ENCODE data around the gene DTX1.

DTX1 gene

DNA sequence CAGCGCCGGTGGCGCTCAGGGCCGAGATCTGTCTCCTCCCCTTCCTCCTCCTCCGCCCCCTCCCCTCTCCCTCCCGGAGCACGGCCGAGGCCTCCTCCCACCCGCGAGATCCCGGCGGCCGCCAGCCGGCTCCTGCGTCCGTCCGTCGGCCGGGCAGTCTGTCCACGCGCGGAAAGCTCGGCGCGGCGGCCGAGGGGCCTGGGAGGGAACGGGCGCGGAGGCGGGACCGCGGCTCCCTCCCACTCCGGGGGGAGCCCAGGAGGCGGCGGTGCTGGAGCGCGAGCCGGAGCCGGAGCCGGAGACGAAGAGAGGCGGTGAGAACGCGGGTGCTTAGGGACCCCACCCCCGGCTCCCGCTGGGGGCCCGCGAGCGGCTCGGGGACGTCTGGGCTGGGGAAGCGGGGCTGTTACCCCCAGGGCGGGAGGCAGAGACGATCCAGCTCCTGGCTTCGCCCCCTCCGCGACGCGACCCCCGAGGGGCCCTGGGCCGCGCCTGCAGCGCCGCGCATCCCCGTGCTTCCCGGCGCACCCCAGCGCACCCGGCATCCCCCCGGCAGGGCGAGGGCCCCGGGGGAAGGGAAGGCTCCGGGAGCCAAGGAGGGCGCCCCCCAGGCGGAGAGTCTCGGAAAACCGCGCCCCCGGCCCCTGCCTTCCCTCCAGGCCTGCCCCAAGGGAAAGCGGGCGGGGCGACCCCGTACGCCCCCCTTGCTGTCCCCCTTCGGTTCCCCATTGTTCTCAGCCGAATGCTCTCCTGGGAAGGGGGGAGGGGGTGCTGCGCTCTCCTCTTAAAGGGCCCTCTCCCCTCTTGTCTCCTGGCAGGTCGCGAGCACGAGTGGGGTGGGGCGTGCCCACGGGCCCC lies at the start of gene DTX1:
Gene DTX1, plus strand, starts transcription at position 100 of the 858 bp plus-strand sequence. CDS start 1,463 bp downstream, outside the sequence.
- no peak for DNase-seq (ENCODE audit: low read depth)

DNA sequence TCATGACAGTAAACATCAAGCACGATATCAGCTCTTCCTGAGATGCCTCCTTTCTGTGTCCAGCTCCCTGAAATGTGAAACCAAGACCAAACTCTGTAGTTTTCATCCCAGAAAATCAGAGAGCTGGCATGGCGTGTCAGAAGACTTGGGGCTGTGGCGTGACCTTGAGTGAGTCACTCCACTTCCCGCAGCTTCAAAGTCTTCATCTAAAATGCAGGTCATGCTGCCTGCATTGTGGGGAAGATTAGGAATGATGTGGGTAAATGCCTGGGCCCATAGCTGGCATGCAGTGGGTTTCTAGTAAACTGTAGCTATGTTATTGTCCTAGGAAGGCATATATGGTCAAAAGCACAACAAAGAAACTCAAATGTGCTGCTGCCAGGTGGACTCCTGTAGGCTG lies 49.4 kb upstream of the DTX1 start:
- DNase-seq (ENCODE audit: low read depth): peak; percentile 92

DNA sequence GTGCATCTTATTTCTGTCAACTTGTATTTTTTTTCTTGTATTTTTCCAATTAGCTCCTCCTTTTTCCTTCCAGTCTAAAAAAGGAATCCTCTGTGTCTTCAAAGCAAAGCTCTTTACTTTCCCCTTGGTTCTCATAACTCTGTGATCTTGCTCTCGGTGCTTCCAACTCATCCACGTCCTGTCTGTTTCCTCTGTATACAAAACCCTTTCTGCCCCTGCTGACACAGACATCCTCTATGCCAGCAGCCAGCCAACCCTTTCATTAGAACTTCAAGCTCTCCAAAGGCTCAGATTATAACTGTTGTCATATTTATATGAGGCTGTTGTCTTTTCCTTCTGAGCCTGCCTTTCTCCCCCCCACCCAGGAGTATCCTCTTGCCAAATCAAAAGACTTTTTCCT lies 45.8 kb upstream of the DTX1 start:
- no peak for DNase-seq (ENCODE audit: low read depth)

DNA sequence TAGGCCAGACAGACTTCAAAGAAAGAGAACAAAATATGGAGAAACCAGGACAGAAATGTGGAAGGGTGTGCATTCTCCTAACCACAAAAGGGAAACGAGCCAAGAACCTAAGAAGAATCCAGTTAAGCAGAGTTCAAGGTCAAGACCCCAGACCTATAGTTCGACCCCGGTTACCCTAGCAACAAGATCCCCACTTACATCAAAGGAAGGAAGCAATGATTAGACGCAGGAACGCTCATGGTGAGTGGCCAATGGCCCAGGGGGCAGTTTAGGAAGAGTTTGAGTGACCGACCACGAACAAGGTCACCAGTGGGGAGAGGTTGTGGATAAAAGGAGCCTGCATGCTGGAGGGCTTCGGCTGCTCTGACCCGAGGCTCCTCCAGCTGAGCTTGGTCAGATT lies 42.0 kb upstream of the DTX1 start:
- no peak for DNase-seq (ENCODE audit: low read depth)

DNA sequence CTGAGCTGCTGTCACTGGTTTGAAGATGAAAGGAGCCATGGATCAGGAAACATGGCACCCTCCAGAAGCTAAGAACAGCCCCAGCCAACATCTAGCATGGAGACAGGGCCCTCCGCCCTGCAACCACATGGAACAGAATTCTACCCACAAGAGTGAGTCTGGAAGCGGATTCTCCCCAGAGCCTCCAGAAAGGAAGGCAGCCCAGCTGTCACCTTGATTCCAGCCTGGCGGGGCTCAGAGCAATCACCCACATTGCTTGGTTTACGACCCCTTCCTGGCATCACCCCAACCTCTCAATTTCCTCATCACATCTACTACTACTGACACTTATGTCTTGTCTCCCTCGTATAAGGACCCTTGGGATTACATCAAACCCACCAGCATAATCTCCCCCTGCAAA lies 39.7 kb upstream of the DTX1 start:
- no peak for DNase-seq (ENCODE audit: low read depth)

DNA sequence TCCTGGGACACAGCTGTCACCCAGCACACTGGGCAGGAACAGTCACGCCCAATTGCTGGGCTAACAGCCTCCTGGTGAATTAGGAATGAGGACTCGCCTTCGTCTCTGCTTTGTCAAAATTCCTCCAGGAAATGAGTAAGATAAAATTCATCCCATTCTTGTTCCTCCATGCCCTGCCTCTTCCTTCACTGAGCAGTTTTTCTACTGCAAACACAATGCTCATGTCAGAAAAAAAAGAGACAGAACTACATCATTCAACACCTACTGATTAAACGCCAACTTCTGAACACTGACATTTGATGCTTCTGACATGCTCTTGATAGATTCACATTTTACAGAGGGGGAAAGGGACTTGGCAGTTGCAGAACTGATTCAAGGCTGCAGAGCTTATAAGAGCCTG lies 37.5 kb upstream of the DTX1 start:
- DNase-seq (ENCODE audit: low read depth): peak; percentile 61

DNA sequence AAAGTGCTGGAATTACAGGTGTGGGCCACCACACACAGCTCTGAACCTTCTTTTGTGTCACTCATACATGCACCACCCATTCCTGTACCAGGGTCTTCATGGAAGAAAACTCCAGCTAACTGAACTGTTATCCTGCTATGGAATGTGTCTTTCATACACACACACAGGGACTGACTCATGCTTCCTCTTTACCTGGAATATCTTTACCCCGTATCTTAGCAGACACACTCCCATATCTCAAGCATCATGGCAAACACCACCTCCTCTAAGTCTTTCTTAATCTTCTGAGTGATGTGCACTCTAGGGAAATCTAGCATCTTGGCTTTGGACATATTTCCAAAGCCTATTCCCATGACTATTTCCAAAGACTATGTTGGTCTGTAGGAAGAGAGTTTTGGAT lies 35.0 kb upstream of the DTX1 start:
- no peak for DNase-seq (ENCODE audit: low read depth)

DNA sequence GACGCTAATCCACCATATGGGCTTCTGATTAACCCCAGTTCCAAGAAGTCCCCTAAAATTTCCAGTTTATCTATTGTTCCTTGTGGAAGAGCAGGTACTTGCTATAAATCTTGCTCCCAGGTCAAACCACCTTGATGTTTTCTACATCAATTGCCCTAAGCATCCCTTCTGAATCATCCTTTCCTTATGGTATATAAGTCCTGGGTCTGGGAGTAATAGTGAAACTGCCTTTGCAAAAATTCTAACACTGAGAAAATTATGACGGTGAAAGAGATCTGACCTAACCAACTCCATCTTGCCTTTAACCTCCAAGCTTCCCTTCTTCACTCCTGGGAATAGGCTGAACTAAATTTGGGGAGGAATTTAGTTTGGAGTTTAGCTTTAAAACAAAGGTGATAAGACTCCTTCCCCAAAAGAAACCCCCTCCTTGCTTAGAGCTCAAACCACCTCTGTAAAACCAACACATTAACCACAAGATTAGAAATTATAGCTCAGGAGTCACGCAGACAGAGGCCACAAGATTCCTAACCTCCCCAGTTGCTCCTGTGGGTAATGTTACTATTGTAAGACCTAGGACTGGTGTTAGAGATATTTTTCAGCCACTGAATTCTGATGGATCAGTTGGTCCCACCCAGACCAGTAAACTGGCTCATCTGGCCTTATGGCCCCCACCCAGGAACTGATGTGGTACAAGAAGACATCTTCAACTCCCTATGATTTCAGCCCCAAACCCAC lies 33.8 kb upstream of the DTX1 start:
- DNase-seq (ENCODE audit: low read depth): no peak

DNA sequence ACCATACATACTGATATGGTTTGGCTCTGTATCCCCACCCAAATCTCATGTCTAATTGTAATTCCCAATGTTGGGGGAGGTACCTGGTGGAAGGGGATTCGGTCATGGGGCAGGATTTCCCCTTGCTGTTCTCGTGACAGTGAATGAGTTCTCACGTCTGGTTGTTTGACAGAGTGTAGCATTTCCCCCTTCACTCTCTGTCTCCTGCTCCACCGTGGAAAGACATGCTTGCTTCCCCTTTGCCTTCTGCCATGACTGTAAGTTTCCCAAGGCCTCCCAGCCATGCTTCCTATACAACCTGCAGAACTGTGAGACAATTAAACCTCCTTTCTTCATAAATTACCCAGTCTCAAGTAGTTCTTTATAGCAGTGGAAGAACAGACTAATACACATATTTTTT lies 28.8 kb upstream of the DTX1 start:
- no peak for DNase-seq (ENCODE audit: low read depth)

DNA sequence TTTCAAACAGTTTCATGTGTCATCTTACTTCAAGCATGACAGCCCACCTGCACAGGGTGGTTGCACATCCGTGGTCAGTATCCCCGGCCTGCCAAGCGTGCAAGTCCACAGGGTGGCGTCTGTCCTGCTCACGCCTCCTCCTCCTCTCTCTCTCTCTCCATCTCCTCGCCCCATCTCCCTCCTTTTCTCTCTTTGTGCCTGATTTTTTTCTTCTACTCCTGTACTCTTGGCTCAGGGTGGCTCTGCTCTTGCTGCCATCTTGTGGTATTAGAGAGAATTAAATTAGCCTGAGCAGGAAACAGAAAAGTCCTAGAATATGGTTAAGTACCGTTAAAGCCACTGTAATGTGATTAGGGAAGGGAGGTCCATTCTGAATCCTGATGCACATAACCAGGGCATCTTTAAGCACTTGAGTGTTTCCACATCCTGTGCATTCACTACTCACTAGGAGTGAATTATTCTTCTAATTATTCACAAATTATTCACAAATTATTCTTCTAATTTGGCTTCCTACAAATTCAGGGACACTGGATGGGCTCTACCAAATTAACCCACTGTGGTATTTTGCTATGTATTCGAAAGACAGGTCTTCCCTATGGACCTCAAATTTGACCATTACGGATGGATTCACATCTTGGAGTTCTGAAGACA lies 25.5 kb upstream of the DTX1 start:
- peak; percentile 89 for DNase-seq (ENCODE audit: low read depth)

DNA sequence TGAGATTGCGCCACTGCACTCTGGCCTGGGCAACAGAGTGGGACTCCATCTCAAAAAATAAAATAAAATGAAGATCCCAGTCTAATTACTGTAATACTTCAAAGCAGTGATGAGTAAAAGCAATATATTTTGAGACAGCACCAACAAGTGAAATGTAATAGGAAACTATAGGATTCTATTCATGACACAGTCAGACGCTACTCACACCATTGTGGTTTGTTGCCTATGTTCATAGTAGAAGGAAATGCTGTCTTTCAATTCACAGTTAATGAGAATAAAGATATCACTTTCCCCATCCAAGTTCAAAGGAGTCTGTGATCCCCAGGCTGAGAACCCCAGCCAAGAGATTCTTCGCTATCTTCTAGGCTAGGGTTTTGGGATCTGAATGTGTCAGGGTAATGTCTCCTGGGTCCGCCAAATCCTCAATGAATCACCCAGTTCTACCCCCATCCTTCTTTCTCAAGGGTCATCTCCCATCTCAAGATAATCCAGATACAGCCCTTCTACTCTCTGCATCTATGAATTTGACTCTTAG lies 16.6 kb upstream of the DTX1 start:
- peak; percentile 71 for DNase-seq (ENCODE audit: low read depth)

DNA sequence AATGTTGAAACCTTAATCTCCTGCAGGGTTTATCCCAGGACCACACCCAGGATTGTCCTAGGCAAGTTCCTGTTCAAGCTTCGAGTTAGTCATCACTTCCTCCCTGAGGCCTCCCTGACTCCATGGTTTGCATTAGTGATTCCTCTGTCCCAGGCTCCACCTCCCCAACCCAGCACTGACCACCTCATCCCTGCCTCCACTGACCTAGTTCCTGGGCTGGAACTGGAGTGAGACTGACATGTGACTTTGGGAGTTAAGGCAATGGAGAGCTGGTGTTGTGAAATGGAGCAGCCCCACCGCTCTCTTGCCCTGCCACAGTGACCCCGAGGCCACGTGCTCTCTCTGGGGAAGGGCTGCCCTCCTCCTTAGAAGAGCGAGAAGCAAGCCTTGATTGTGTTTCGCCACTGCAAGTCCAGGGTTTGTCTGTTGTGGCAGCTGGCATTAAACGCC lies 15.8 kb upstream of the DTX1 start:
- DNase-seq (ENCODE audit: low read depth): peak; percentile 96

DNA sequence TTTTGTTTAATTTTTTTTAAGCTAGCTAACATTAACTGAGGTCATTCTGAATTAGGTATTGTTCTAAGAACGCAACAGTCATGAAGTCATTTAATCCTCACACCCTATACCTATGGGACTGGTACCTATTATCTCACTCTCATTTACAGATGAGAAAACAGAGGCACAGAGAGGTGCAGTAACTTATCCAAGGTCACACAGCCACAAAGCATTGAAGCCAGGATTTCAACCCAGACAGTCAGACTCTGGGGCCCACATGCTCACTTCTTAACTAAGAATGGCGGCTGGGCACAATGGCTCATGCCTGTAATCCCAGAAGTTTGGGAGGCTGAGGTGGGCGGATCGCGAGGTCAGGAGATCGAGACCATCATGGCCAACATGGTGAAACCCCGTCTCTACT lies 15.0 kb upstream of the DTX1 start:
- DNase-seq (ENCODE audit: low read depth): no peak

DNA sequence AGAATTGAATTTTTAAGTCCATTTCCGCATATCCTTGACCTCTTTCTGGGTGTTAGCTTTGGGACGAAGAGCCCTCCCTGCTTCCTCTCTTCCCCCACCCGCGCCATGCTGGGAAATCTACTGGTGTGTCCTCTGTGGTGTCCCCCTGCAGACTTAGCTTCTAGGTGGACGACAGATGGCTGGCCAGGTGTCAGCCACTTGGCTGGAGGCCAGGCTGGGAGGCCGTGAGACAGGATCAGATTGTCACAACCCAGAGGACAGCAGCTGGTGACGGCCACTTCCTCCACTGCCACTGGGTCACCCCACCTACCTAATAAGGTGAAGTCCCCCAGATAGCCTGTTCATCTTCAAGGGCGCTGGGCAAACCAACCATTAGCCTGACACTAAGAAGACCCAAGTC lies 13.3 kb upstream of the DTX1 start:
- no peak for DNase-seq (ENCODE audit: low read depth)

DNA sequence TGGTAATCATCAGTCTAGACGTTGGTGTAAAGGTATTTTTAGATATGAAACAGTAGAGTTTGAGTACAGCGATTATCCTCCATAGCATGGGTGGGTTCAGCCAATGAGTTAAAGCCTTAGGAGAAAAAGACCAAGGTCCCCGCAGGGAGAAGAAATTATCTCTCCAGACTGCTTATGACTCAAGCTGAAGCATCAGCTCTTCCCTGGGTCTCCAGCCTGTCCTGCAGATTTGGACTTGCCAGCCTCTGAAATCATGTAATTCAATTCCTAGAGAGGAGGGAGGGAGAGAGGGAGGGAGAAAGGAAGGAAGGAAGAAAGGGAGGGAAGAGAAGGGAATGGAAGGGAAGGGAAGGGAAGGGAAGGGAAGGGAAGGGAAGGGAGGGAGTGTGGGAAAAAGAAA lies 12.0 kb upstream of the DTX1 start:
- no peak for DNase-seq (ENCODE audit: low read depth)

DNA sequence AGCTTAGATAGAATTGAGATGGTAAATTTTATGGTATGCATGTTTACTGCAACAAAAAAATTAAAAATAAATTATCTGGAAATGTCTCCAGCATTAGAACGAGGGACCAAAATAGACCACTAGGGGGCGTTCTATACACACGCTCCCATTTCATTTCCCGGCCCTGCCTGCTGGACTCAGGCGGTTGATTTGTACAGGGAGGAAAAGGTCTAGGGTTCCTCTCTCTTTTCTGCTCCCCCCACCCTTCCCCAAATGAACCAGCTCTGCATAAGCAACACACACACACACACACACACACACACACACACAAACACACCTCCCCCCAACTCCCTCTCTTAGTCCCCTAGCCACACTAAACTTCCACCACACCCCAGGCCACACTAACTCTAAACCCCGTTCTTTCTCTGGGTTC lies 7.8 kb upstream of the DTX1 start:
- peak; percentile 78 for DNase-seq (ENCODE audit: low read depth)

DNA sequence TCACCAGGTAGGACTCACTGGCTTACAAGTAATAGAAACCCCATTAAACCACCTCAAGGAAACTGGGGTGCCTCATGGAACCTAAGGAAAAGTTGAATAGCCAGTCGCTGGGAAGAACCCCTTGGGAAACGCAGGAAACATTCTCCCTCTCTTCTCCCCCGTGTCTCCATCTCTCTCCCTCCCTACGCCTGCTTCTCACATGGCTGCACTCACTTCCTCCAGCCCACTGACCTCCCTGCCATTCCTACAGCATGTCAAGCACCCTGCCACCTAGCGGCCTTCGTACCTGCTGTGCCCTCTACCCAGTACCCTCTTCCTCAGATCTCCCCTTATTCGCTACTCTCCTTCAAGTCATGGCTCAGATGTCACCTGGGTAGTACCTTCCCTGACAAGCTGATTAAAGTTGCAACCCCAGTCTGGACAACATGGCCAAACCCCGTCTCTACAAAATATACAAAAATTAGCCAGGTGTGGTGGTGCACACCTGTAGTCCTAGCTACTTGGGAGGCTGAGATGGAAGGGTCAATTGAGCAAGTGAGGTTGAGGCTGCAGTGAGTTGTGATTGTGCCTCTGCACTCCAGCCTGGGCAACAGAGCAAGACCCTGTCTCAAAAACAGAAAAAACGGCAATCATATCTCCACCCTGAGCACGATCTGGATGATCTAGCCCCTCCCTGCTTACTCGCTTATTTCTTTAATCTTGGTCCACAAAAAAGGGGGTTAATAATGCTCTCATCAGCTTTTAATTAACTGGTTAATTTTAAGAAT lies 6.4 kb upstream of the DTX1 start:
- peak; percentile 58 for DNase-seq (ENCODE audit: low read depth)

DNA sequence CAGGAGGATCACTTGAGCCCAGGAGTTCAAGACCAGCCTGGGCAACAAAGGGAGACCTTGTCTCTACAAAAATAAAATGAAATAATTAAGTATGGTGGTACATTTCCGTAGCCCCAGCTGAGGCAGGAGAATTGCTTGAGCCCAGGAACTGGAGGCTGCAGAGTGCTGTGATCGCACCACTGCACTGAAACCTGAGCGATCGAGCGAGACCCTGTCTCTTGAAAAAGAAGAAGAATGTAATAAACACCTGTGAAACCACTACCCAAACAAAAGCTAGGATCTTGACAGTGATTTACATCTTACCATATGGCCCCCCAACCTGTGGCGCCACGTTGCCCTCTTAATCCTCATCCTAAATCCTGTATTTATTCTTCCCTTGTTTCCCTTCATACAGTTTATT lies 5.7 kb upstream of the DTX1 start:
- DNase-seq (ENCODE audit: low read depth): no peak

DNA sequence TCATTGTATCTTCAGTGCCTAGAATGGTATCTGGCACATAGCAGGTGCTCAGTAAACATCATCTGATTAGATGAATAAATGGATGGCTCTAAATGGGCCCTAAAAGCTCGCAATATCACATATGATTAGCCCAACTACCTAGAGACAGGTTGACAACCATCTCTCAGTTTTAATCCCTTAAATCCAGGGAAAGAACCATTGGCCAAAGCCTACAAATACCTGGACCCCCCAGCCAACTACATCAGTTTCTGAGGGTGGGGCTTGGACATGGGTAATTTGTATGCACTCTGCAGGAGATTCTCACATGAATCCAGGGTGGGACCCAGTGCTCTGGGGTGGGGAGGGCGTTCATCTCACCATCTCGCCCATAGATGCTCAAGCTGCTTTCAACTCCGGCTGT lies 4.8 kb upstream of the DTX1 start:
- no peak for DNase-seq (ENCODE audit: low read depth)

DNA sequence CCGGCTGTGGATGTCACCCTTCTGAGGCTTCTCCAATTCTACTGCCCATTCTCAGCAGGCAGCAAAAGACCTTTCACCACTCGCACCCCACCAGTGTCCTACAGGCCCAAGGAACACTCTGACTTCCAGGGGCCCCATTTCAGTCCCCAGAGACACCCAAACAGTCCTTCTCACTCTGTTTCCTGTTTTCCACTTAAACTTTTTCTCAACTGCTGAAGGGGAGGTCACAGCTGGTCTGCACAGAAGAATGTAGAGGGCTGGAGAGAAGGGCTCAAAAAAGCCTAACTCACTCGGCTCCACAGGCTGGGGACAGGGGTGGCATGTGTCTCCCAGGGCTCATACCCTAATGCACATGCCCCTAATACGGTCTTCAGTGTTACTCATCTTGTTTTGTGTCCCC lies 4.2 kb upstream of the DTX1 start:
- no peak for DNase-seq (ENCODE audit: low read depth)

DNA sequence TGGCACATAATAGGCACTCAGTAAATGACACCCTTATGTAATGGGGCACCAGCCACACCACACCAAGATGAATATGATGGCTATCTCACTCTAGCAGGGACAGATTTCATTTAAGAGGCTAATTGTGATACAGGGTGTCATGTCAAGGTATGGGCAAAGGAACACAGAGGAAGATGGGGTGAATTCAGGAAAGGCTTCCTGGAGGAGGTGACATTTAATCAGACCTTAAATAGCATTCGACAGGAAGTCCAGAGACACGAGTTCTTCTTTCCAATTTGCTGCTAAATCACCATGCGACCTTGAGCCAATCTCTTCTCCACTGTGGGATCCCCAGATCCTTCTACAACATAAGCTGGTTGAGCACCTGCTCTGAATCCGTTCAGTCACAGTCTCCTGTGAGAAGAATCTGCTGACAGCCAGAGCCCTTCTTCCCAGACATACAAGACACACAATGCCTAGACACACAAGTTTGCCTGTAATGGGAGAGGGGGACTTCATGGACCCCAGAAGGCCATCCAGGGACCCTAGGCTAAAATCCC lies 1.5 kb upstream of the DTX1 start:
- no peak for DNase-seq (ENCODE audit: low read depth)
